ENCODE measurements around the gene NDUFS6.

The NDUFS6 gene

GRCh38 chr5:1765880-1766235, 35.3 kb upstream of the NDUFS6 start:
- no peak overlapping the region for H2BK5ac ChIP-seq (ENCODE audit: low read length)
- H3K4ac ChIP-seq (ENCODE audit: low read length) = no peak overlapping the region
- no peak overlapping the region for H2BK120ac ChIP-seq (ENCODE audit: low read depth, low read length)
- no peak overlapping the region for H3K9ac ChIP-seq (ENCODE audit: low read depth, low read length, poor library complexity)
- no peaks in the 10 kb centered on the region for H3K27me3 ChIP-seq (ENCODE audit: control insufficient read depth in 3 of 3, insufficient read depth in 3 of 3, low read depth in 1 of 3, low read length in 3 of 3)
- no peak overlapping the region for H2AK5ac ChIP-seq (ENCODE audit: low read depth, low read length)
- WGBS, 2 donors (ENCODE audit: extremely low coverage in 2 of 2, insufficient read length in 2 of 2, insufficient replicate concordance in 1 of 2) = no CpG with 5 or more reads among the region's 3 CpGs
- H2BK15ac ChIP-seq (ENCODE audit: low read length) = no peak overlapping the region
- DNase-seq (ENCODE audit: low spot score) = no peak
- no peak overlapping the region for H3K4me3 ChIP-seq (ENCODE audit: low read length in 2 of 2)
- H3K14ac ChIP-seq (ENCODE audit: low read length) = no peak overlapping the region
- no peak overlapping the region for H2BK12ac ChIP-seq (ENCODE audit: low read length)
- no peak overlapping the region for H3K18ac ChIP-seq (ENCODE audit: low read length)
- H3K36me3 ChIP-seq (replicated peaks in 1 of 2; ENCODE audit: control insufficient read depth in 2 of 2, insufficient read depth in 2 of 2, low read length in 2 of 2) = no peaks in the 10 kb centered on the region
- H4K91ac ChIP-seq (ENCODE audit: low read depth, low read length, poor library complexity) = no peak overlapping the region
- H4K8ac ChIP-seq (ENCODE audit: low read depth, low read length) = no peak overlapping the region
- no peaks in the 10 kb centered on the region for H3K79me1 ChIP-seq (ENCODE audit: low read depth, low read length)
- H3K9me3 ChIP-seq (replicated peaks in 1 of 2; ENCODE audit: control insufficient read depth in 2 of 2, insufficient read depth in 1 of 2, low read depth in 1 of 2, low read length in 2 of 2) = peaks cover 2 to 13% of the 10 kb centered on the region in 2 donors
- H3K23ac ChIP-seq (ENCODE audit: low read depth, low read length, poor library complexity) = no peak overlapping the region
- peaks cover 6 to 16% of the 10 kb centered on the region in 2 donors for H3K4me1 ChIP-seq (ENCODE audit: control insufficient read depth in 2 of 2, insufficient read depth in 1 of 2, low read depth in 1 of 2, low read length in 2 of 2)
- no peak overlapping the region for H3K27ac ChIP-seq (replicated peaks; ENCODE audit: low read length)
- H3K4me2 ChIP-seq (ENCODE audit: insufficient read depth, low read length, poor library complexity, severe bottlenecking) = no peak overlapping the region
- H2AFZ ChIP-seq (ENCODE audit: low read length) = no peak overlapping the region

- H4K8ac ChIP-seq (ENCODE audit: low read depth, low read length) = no peak overlapping the region
- no peak overlapping the region for H2BK15ac ChIP-seq (ENCODE audit: low read length)
- no peak overlapping the region for H4K91ac ChIP-seq (ENCODE audit: low read depth, low read length, poor library complexity)
- no peaks in the 10 kb centered on the region for H3K36me3 ChIP-seq (replicated peaks in 1 of 2; ENCODE audit: control insufficient read depth in 2 of 2, insufficient read depth in 2 of 2, low read length in 2 of 2)
- H3K4me1 ChIP-seq (ENCODE audit: control insufficient read depth in 2 of 2, insufficient read depth in 1 of 2, low read depth in 1 of 2, low read length in 2 of 2) = peaks cover 8 to 16% of the 10 kb centered on the region in 2 donors
- H3K9ac ChIP-seq (ENCODE audit: low read depth, low read length, poor library complexity) = no peak overlapping the region
- no CpG with 5 or more reads among the region's 16 CpGs for WGBS, 2 donors (ENCODE audit: extremely low coverage in 2 of 2, insufficient read length in 2 of 2, insufficient replicate concordance in 1 of 2)
- H2BK5ac ChIP-seq (ENCODE audit: low read length) = no peak overlapping the region
- H3K23ac ChIP-seq (ENCODE audit: low read depth, low read length, poor library complexity) = no peak overlapping the region
- no peak overlapping the region for H3K4ac ChIP-seq (ENCODE audit: low read length)
- H3K4me3 ChIP-seq (ENCODE audit: low read length in 2 of 2) = no peak overlapping the region
- H2BK120ac ChIP-seq (ENCODE audit: low read depth, low read length) = no peak overlapping the region
- no peak overlapping the region for H3K4me2 ChIP-seq (ENCODE audit: insufficient read depth, low read length, poor library complexity, severe bottlenecking)
- peak overlapping the region; percentile 54 for H3K18ac ChIP-seq (ENCODE audit: low read length)
- H3K9me3 ChIP-seq (replicated peaks in 1 of 2; ENCODE audit: control insufficient read depth in 2 of 2, insufficient read depth in 1 of 2, low read depth in 1 of 2, low read length in 2 of 2) = peaks cover 2 to 13% of the 10 kb centered on the region in 2 donors
- H2AK5ac ChIP-seq (ENCODE audit: low read depth, low read length) = peak overlapping the region; percentile 6
- no peak overlapping the region for H3K14ac ChIP-seq (ENCODE audit: low read length)
- no peaks in the 10 kb centered on the region for H3K27me3 ChIP-seq (ENCODE audit: control insufficient read depth in 3 of 3, insufficient read depth in 3 of 3, low read depth in 1 of 3, low read length in 3 of 3)
- H3K27ac ChIP-seq (replicated peaks; ENCODE audit: low read length) = no peak overlapping the region
- no peak overlapping the region for H2BK12ac ChIP-seq (ENCODE audit: low read length)
- H2AFZ ChIP-seq (ENCODE audit: low read length) = peak overlapping the region; percentile 23
- no peaks in the 10 kb centered on the region for H3K79me1 ChIP-seq (ENCODE audit: low read depth, low read length)
- DNase-seq (ENCODE audit: low spot score) = no peak
These were observed 33.5 kb upstream of the NDUFS6 start for GRCh38 chr5:1767524-1768282.

GRCh38 chr5:1768283-1769000, 32.8 kb upstream of the NDUFS6 start:
- Histone ChIP-seq H2BK120ac (ENCODE audit: low read depth, low read length) (no peak overlapping the region), H3K27me3 (ENCODE audit: control insufficient read depth in 3 of 3, insufficient read depth in 3 of 3, low read depth in 1 of 3, low read length in 3 of 3) (no peaks in the 10 kb centered on the region), H2AFZ (ENCODE audit: low read length) (no peak overlapping the region), H2BK15ac (ENCODE audit: low read length) (no peak overlapping the region), H2BK5ac (ENCODE audit: low read length) (no peak overlapping the region), H4K91ac (ENCODE audit: low read depth, low read length, poor library complexity) (no peak overlapping the region), H3K23ac (ENCODE audit: low read depth, low read length, poor library complexity) (no peak overlapping the region), H3K18ac (ENCODE audit: low read length) (peak overlapping the region; percentile 65), H3K27ac (replicated peaks; ENCODE audit: low read length) (no peak overlapping the region), H2BK12ac (ENCODE audit: low read length) (peak overlapping the region; percentile 48), H3K4me1 (ENCODE audit: control insufficient read depth in 2 of 2, insufficient read depth in 1 of 2, low read depth in 1 of 2, low read length in 2 of 2) (peaks cover 9 to 14% of the 10 kb centered on the region in 2 donors), H4K8ac (ENCODE audit: low read depth, low read length) (peak overlapping the region; percentile 27), H3K4me2 (ENCODE audit: insufficient read depth, low read length, poor library complexity, severe bottlenecking) (no peak overlapping the region), H3K79me1 (ENCODE audit: low read depth, low read length) (no peaks in the 10 kb centered on the region), H3K9me3 (replicated peaks in 1 of 2; ENCODE audit: control insufficient read depth in 2 of 2, insufficient read depth in 1 of 2, low read depth in 1 of 2, low read length in 2 of 2) (peaks cover 2 to 13% of the 10 kb centered on the region in 2 donors), H2AK5ac (ENCODE audit: low read depth, low read length) (peak overlapping the region; percentile 28), H3K36me3 (replicated peaks in 1 of 2; ENCODE audit: control insufficient read depth in 2 of 2, insufficient read depth in 2 of 2, low read length in 2 of 2) (no peaks in the 10 kb centered on the region), H3K9ac (ENCODE audit: low read depth, low read length, poor library complexity) (no peak overlapping the region), H3K14ac (ENCODE audit: low read length) (peak overlapping the region; percentile 43), H3K4ac (ENCODE audit: low read length) (no peak overlapping the region), H3K4me3 (ENCODE audit: low read length in 2 of 2) (no peak overlapping the region)
- WGBS, 2 donors (ENCODE audit: extremely low coverage in 2 of 2, insufficient read length in 2 of 2, insufficient replicate concordance in 1 of 2) = no CpG with 5 or more reads among the region's 35 CpGs
- peak; percentile 26 for DNase-seq (ENCODE audit: low spot score)

GRCh38 chr5:1769017-1769640, 32.1 kb upstream of the NDUFS6 start:
- no CpG with 5 or more reads among the region's 54 CpGs for WGBS, 2 donors (ENCODE audit: extremely low coverage in 2 of 2, insufficient read length in 2 of 2, insufficient replicate concordance in 1 of 2)
- no peak overlapping the region for H2AFZ ChIP-seq (ENCODE audit: low read length)
- no peaks in the 10 kb centered on the region for H3K36me3 ChIP-seq (replicated peaks in 1 of 2; ENCODE audit: control insufficient read depth in 2 of 2, insufficient read depth in 2 of 2, low read length in 2 of 2)
- peaks cover 2 to 13% of the 10 kb centered on the region in 2 donors for H3K9me3 ChIP-seq (replicated peaks in 1 of 2; ENCODE audit: control insufficient read depth in 2 of 2, insufficient read depth in 1 of 2, low read depth in 1 of 2, low read length in 2 of 2)
- peak overlapping the region; percentile 57 for H3K23ac ChIP-seq (ENCODE audit: low read depth, low read length, poor library complexity)
- H3K4me1 ChIP-seq (ENCODE audit: control insufficient read depth in 2 of 2, insufficient read depth in 1 of 2, low read depth in 1 of 2, low read length in 2 of 2) = peaks cover 9 to 10% of the 10 kb centered on the region in 2 donors
- no peak overlapping the region for H3K9ac ChIP-seq (ENCODE audit: low read depth, low read length, poor library complexity)
- H2BK12ac ChIP-seq (ENCODE audit: low read length) = peak overlapping the region; percentile 98
- no peak overlapping the region for H2BK120ac ChIP-seq (ENCODE audit: low read depth, low read length)
- no peaks in the 10 kb centered on the region for H3K27me3 ChIP-seq (ENCODE audit: control insufficient read depth in 3 of 3, insufficient read depth in 3 of 3, low read depth in 1 of 3, low read length in 3 of 3)
- H3K4me3 ChIP-seq (ENCODE audit: low read length in 2 of 2) = no peak overlapping the region
- peak overlapping the region; percentile 41 for H3K4ac ChIP-seq (ENCODE audit: low read length)
- H3K4me2 ChIP-seq (ENCODE audit: insufficient read depth, low read length, poor library complexity, severe bottlenecking) = no peak overlapping the region
- H3K27ac ChIP-seq (replicated peaks; ENCODE audit: low read length) = no peak overlapping the region
- H2BK15ac ChIP-seq (ENCODE audit: low read length) = peak overlapping the region; percentile 86
- peak overlapping the region; percentile 87 for H3K18ac ChIP-seq (ENCODE audit: low read length)
- peak overlapping the region; percentile 84 for H3K14ac ChIP-seq (ENCODE audit: low read length)
- no peak for DNase-seq (ENCODE audit: low spot score)
- H2BK5ac ChIP-seq (ENCODE audit: low read length) = no peak overlapping the region
- peak overlapping the region; percentile 28 for H2AK5ac ChIP-seq (ENCODE audit: low read depth, low read length)
- H4K8ac ChIP-seq (ENCODE audit: low read depth, low read length) = no peak overlapping the region
- H3K79me1 ChIP-seq (ENCODE audit: low read depth, low read length) = no peaks in the 10 kb centered on the region
- no peak overlapping the region for H4K91ac ChIP-seq (ENCODE audit: low read depth, low read length, poor library complexity)
